K562 (cell line): ENCODE measurements around the gene GCK. TPM values are rescaled to one million over a fixed set of nuclear protein-coding genes. Genes with fewer than 3 reads are reported as not detected.
A peak's percentile ranks its signal among the peaks of the same experiment; 100 is the strongest.

Experiments used
- ARNT ChIP-seq, 2 experiments: fragments of 450-650 bp; IDR thresholded peaks; 2 replicates each; pipeline ENCODE4 v1.6.1; 2016; ENCODE audit warnings: mild to moderate bottlenecking in 1 of 2
- BHLHE40 ChIP-seq: IDR thresholded peaks from 2 replicates; pipeline ENCODE4 v1.6.1; 2011; ENCODE audit warnings: low read length, improper control_type of control experiment
- C11orf30 ChIP-seq: fragments of 450-650 bp; IDR thresholded peaks from 2 replicates; pipeline ENCODE4 v1.6.1; 2016; ENCODE audit warnings: low read depth, mild to moderate bottlenecking
- CBX8 ChIP-seq: fragments of 200-600 bp; sonication (generic); IDR thresholded peaks from 2 replicates; pipeline ENCODE4 v1.6.1; 2012; ENCODE audit warnings: borderline replicate concordance, mixed run types, low read depth, mild to moderate bottlenecking, moderate library complexity, mixed read lengths, low read length, control low read depth, inconsistent platforms; ENCODE audit not compliant: poor library complexity, severe bottlenecking; ENCODE audit errors: extremely low read depth
- FIP1L1 ChIP-seq: fragments of 200-400 bp; formaldehyde crosslinking; IDR thresholded peaks from 2 replicates; pipeline ENCODE4 v1.6.1; 2018; ENCODE audit warnings: mild to moderate bottlenecking, low read depth, low read length; ENCODE audit not compliant: poor library complexity, severe bottlenecking
- HSF4 ChIP-seq: fragments of 250-450 bp; sonication (Bioruptor Pico); IDR thresholded peaks from 2 replicates; pipeline ENCODE4 v2.1.2; 2022; ENCODE audit warnings: mild to moderate bottlenecking, moderate library complexity, borderline replicate concordance
- IRF2 ChIP-seq: sonication (generic); formaldehyde crosslinking; IDR thresholded peaks from 2 replicates; pipeline ENCODE4 v1.8.1; 2022; ENCODE audit warnings: mild to moderate bottlenecking, missing genetic modification reagents
- PHTF2 ChIP-seq: fragments of 250-450 bp; sonication (Bioruptor Pico); IDR thresholded peaks from 2 replicates; pipeline ENCODE4 v1.5.0; 2021; ENCODE audit warnings: mild to moderate bottlenecking
- RHOXF2B ChIP-seq: fragments of 250-450 bp; sonication (Bioruptor Pico); conservative IDR thresholded peaks from 2 replicates; pipeline ENCODE4 v1.5.1; 2021
- SUPT5H ChIP-seq: fragments of 450-650 bp; IDR thresholded peaks from 2 replicates; pipeline ENCODE4 v1.6.1; 2016
- ZNF282 ChIP-seq: sonication (generic); formaldehyde crosslinking; IDR thresholded peaks from 2 replicates; pipeline ENCODE4 v1.8.1; 2023; ENCODE audit warnings: missing genetic modification reagents
- polyA plus RNA-seq, 8 experiments: library from polyadenylated mRNA; depleted of rRNA in 4 of 8; stranded (reverse) in 5 of 8; unstranded in 3 of 8; fragments of >200 nt; fragmentation: Nextera tagmentation in 2 of 8; fragmentation: Illumina TruSeq in 1 of 8; extraction: Ambion mirVana in 2 of 8; extraction: Trizol in 1 of 8; gene quantifications; 2 replicates each; pipeline versions ENCODE4 v1.2.1 to v1.2.3, GENCODE V29; 2011 to 2014; ENCODE audit warnings: inconsistent platforms in 1 of 8, missing spikeins in 1 of 8
- total RNA-seq, 7 experiments: library from RNA; depleted of rRNA in 6 of 7; stranded (reverse); fragments of >200 nt in 6 of 7; fragmentation: Illumina TruSeq in 2 of 7; extraction: Trizol in 2 of 7; gene quantifications; 2 replicates each; pipeline versions ENCODE4 v1.2.1 to v1.2.3, GENCODE V29; 2011 to 2021; ENCODE audit warnings: low replicate concordance in 1 of 7
- TF ChIP-seq, protein P1 (sequence below): fragments of 450-650 bp; IDR thresholded peaks from 2 replicates; pipeline ENCODE4 v1.6.1; 2016; ENCODE audit warnings: antibody characterized with exemption
- TF ChIP-seq, protein P2 (sequence below): fragments of 450-650 bp; formaldehyde crosslinking; IDR thresholded peaks from 2 replicates; pipeline ENCODE4 v1.4.0; 2020; ENCODE audit warnings: mild to moderate bottlenecking, moderate library complexity
- TF ChIP-seq, protein P3 (sequence below): fragments of 450-650 bp; IDR thresholded peaks from 2 replicates; pipeline ENCODE4 v1.6.1; 2017; ENCODE audit warnings: antibody characterized with exemption, mild to moderate bottlenecking
- TF ChIP-seq, protein P4 (sequence below): fragments of 250-450 bp; sonication (Bioruptor Pico); IDR thresholded peaks from 2 replicates; pipeline ENCODE4 v1.9.0; 2021; ENCODE audit warnings: mild to moderate bottlenecking, inconsistent platforms
- TF ChIP-seq, protein P5 (sequence below): IDR thresholded peaks from 2 replicates; pipeline ENCODE4 v1.6.1; 2012; ENCODE audit warnings: low read depth, low read length, improper control_type of control experiment, borderline replicate concordance

The GCK gene
- total and polyA plus RNA-seq, 9 of the 15 experiments (the other 6 are each of a cell fraction or from before 2014, with no cell fraction given) = 0.11 to 0.55 (median 0.16) TPM; not detected in 3

DNA sequence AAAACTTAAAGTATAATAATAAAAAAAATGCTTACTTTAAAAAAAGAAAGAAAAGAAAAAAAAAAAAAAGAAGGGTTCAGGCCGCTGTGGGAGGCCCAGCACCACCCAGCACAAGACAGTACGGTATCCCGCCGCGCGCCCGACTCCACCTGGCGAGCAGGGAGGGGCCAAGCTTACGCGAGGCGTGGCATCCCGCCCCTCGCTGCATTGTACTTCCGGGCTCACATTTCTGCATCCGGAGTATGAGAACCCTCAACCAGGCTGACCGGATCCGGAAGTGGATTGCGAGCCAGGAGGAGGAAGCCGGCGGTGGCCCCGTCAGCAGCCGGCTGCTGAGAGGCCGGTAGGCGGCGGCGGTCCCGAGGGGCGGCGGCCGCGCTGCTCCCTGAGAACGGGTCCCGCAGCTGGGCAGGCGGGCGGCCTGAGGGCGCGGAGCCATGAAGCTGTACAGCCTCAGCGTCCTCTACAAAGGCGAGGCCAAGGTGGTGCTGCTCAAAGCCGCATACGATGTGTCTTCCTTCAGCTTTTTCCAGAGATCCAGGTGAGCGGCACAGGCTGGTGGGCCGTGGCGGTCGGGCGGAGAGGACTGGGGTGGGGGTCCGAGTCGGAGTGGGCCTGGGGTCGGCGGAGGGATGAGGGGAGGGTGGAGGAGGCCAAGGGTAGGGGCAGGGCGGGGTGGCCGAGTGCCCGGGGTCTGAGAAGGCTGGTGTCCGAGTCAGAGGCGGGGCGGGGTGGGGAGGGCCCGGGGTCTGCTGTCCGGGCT lies 11.6 kb upstream of the GCK start, which contains the start of gene YKT6 (continued):
- TF ChIP-seq, protein P1, sequence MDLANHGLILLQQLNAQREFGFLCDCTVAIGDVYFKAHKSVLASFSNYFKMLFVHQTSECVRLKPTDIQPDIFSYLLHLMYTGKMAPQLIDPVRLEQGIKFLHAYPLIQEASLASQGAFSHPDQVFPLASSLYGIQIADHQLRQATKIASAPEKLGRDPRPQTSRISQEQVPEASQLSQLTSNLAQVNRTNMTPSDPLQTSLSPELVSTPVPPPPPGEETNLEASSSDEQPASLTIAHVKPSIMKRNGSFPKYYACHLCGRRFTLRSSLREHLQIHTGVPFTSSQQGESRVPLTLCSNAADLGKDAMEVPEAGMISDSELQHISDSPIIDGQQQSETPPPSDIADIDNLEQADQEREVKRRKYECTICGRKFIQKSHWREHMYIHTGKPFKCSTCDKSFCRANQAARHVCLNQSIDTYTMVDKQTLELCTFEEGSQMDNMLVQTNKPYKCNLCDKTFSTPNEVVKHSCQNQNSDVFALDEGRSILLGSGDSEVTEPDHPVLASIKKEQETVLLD = no peak
- TF ChIP-seq IRF2 (CRISPR knock-in tag) = no peak
- no peak for TF ChIP-seq BHLHE40
- no peak for TF ChIP-seq HSF4 (CRISPR knock-in tag)
- TF ChIP-seq RHOXF2B (CRISPR knock-in tag) = no peak
- peak; percentile 57 for TF ChIP-seq C11orf30
- TF ChIP-seq SUPT5H = peak; percentile 84
- TF ChIP-seq ARNT (IDR thresholded peaks at IDR 0.05) = 0 out of 4 replicates have a peak, but pooled peaks of 1 of the 2 experiments have one; percentile 32
- TF ChIP-seq, protein P2, sequence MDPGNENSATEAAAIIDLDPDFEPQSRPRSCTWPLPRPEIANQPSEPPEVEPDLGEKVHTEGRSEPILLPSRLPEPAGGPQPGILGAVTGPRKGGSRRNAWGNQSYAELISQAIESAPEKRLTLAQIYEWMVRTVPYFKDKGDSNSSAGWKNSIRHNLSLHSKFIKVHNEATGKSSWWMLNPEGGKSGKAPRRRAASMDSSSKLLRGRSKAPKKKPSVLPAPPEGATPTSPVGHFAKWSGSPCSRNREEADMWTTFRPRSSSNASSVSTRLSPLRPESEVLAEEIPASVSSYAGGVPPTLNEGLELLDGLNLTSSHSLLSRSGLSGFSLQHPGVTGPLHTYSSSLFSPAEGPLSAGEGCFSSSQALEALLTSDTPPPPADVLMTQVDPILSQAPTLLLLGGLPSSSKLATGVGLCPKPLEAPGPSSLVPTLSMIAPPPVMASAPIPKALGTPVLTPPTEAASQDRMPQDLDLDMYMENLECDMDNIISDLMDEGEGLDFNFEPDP (CRISPR knock-in tag) = no peak
- TF ChIP-seq ZNF282 (CRISPR knock-in tag) = no peak
- TF ChIP-seq, protein P3, sequence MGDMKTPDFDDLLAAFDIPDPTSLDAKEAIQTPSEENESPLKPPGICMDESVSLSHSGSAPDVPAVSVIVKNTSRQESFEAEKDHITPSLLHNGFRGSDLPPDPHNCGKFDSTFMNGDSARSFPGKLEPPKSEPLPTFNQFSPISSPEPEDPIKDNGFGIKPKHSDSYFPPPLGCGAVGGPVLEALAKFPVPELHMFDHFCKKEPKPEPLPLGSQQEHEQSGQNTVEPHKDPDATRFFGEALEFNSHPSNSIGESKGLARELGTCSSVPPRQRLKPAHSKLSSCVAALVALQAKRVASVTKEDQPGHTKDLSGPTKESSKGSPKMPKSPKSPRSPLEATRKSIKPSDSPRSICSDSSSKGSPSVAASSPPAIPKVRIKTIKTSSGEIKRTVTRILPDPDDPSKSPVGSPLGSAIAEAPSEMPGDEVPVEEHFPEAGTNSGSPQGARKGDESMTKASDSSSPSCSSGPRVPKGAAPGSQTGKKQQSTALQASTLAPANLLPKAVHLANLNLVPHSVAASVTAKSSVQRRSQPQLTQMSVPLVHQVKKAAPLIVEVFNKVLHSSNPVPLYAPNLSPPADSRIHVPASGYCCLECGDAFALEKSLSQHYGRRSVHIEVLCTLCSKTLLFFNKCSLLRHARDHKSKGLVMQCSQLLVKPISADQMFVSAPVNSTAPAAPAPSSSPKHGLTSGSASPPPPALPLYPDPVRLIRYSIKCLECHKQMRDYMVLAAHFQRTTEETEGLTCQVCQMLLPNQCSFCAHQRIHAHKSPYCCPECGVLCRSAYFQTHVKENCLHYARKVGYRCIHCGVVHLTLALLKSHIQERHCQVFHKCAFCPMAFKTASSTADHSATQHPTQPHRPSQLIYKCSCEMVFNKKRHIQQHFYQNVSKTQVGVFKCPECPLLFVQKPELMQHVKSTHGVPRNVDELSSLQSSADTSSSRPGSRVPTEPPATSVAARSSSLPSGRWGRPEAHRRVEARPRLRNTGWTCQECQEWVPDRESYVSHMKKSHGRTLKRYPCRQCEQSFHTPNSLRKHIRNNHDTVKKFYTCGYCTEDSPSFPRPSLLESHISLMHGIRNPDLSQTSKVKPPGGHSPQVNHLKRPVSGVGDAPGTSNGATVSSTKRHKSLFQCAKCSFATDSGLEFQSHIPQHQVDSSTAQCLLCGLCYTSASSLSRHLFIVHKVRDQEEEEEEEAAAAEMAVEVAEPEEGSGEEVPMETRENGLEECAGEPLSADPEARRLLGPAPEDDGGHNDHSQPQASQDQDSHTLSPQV = no peak
- TF ChIP-seq PHTF2 (CRISPR knock-in tag) = no peak
- TF ChIP-seq, protein P4, sequence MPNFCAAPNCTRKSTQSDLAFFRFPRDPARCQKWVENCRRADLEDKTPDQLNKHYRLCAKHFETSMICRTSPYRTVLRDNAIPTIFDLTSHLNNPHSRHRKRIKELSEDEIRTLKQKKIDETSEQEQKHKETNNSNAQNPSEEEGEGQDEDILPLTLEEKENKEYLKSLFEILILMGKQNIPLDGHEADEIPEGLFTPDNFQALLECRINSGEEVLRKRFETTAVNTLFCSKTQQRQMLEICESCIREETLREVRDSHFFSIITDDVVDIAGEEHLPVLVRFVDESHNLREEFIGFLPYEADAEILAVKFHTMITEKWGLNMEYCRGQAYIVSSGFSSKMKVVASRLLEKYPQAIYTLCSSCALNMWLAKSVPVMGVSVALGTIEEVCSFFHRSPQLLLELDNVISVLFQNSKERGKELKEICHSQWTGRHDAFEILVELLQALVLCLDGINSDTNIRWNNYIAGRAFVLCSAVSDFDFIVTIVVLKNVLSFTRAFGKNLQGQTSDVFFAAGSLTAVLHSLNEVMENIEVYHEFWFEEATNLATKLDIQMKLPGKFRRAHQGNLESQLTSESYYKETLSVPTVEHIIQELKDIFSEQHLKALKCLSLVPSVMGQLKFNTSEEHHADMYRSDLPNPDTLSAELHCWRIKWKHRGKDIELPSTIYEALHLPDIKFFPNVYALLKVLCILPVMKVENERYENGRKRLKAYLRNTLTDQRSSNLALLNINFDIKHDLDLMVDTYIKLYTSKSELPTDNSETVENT (CRISPR knock-in tag) = peak; percentile 70
- TF ChIP-seq CBX8 = no peak
- TF ChIP-seq FIP1L1 = peak; percentile 75
- TF ChIP-seq, protein P5, sequence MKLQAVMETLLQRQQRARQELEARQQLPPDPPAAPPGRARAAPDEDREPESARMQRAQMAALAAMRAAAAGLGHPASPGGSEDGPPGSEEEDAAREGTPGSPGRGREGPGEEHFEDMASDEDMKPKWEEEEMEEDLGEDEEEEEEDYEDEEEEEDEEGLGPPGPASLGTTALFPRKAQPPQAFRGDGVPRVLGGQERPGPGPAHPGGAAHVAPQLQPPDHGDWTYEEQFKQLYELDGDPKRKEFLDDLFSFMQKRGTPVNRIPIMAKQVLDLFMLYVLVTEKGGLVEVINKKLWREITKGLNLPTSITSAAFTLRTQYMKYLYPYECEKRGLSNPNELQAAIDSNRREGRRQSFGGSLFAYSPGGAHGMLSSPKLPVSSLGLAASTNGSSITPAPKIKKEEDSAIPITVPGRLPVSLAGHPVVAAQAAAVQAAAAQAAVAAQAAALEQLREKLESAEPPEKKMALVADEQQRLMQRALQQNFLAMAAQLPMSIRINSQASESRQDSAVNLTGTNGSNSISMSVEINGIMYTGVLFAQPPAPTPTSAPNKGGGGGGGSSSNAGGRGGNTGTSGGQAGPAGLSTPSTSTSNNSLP = no peak
